Activated CD4-positive, CD25-positive, alpha-beta regulatory T cell treated with anti-CD3 and anti-CD28 coated beads, Interleukin-2, amount 50 U/mL, for 24 hours (primary cell): Measurements from ENCODE around the gene CEP112.

Experiments used
- ATAC-seq, 2 donors: fragments of 150-1000 bp; cut with Tn5 transposase; one replicate each; pipeline ENCODE4 v1.10.0; 2021; ENCODE audit warnings: mild to moderate bottlenecking in 1 of 2, moderate library complexity in 1 of 2

The CEP112 gene

DNA sequence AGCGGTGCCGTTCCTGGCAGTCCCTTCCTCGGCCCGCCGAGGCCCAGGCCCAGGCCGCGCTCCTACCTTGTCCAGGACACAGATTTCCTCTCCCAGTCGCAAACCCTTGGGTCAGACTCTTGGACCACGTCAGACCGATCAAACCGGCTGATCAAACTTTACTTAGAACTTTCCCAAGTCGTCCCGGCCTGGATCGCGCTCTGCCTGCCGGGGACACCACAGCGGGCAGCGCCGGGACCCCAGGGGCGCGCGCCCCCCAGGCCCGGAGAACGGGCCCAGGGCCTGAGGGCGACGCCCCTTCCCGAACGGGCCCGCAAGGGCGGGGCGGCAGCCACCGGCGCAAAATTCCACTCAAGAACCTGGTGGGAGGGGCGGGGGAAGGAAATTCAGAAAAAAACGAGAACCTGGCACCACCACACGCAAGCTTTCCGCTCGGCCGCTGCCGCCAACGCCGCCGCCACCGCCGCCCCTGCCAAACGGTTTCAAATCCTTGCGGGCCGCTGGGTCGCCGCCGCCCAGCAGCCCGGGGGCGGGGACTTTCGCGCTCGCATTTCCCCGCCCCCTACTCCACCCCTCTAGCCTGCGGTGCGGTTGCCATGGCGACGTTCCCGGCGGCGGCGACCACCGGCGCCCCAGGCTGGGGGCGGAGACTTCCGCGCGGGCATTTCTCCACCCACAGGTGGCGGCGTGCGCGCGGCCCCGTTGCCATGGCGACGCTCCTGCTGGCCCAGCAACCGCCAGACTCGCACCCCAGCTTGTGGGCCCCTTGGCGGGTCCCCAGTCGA is at the start of gene CEP112:
Gene CEP112 (minus strand): TSS at position 541 of the 785 bp plus-strand sequence.
- peak; percentile 73 to 83 for ATAC-seq

DNA sequence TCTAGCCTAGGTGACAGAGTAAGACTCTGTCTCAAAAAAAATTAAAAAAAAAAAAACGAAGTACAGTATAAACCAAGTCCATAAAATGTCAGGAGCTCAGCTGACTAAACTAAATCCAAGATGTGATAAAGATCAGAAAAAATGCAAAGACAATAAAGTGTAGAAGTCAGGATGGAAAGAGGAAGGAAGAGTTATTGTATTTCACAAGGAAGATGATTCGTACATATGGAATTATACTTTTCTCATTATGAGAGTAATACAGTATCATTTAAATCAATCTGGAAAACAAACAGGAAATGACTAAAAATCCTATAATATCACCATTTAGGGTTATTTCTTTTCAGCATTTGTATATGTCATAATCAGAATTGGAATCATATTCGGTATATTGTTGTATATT is 48.7 kb upstream of the CEP112 start:
- ATAC-seq: no peak

DNA sequence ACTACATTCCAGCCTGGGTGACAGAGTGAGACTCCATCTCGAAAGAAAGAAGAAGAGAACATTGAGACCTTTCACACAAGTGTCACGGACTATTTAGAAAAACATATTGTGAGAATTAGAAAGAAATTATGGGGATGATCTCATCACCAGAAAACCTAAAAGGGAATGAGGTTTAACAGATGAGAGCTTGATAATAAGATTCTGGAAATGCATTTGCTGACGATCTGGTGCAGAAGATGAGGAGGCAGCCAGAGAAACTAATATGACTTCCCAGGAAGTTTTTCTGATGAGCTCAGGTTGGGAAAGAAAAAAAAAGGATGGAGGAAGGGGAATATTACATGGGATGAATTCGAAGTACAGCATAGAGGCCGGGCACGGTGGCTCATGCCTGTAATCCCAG is 48.1 kb upstream of the CEP112 start:
- ATAC-seq: no peak

DNA sequence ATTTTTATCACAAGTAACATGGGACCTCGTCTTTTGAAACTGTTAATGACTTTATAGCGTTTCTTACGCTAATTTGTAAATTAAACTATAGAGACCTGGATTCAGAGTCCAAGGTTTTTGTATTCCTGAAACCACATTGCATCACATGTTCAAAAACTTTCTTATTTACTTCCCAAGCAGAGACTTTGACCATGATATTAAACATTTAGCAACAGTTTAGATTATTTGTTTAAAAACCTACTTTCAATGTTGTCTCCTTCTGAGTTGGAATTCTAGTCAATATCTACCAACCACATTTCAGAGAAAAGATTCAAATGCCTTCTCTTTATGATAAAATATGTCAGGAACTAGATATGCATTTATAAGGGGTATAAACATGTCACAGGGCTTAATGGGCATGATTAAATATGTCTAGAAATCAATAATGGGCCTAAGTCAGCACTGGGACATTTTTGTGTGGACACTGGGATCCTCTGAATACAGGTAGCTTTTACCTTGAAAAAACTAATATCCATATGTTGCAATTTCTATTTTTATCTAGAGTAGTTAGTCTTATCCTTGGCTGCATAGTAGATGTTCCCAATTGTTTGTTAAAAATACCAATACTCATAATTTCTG is 43.6 kb upstream of the CEP112 start:
- no peak for ATAC-seq

- no peak for ATAC-seq
Observed at GRCh38 chr17:66234611-66235010, 42.7 kb upstream of the CEP112 start.

GRCh38 chr17:66233023-66233753 is 41.3 kb upstream of the CEP112 start:
- no peak for ATAC-seq

- no peak for ATAC-seq
Observed at GRCh38 chr17:66230922-66231591, 39.1 kb upstream of the CEP112 start.

DNA sequence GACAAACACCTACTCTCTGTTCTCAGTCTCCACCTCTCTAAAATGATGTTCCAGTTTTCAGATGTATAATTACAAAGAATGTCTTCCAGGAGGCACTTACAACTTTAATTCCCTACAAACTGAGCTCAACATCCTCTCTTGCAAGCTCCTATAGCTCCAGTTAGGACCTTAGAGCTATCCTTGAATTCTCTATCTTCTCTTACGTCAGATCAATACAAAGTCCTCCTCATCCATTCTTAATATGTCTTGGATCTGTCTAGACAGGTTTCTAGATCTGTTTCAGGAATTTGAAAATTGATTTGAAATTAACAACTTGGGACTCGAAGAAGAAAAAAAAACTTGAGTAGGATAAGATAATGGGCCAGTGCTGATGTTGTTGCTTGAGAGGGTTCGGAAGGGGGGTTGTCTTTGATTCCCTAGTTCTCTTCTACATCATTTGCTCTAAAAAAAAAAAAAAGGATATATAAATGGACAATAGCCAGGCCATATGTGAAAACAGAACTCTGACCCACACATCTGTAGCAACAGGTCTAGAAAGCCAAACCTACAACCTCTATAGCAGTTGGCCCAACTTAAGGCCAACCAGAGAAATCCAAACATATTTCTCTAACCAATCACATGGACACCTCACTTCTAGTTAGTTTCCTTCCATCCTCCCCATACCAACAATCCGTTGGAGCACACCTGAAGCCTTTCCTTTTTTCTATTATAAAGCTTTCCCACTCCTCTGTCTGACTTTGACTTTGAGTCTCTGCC is 38.0 kb upstream of the CEP112 start:
- no peak for ATAC-seq

- ATAC-seq: no peak
Observed at GRCh38 chr17:66228887-66229782, 37.2 kb upstream of the CEP112 start, which contains the start of gene APOH. Gene APOH, minus strand, starts transcription at chr17:66229415. Its CDS starts 36 bp downstream, at chr17:66229379.

DNA sequence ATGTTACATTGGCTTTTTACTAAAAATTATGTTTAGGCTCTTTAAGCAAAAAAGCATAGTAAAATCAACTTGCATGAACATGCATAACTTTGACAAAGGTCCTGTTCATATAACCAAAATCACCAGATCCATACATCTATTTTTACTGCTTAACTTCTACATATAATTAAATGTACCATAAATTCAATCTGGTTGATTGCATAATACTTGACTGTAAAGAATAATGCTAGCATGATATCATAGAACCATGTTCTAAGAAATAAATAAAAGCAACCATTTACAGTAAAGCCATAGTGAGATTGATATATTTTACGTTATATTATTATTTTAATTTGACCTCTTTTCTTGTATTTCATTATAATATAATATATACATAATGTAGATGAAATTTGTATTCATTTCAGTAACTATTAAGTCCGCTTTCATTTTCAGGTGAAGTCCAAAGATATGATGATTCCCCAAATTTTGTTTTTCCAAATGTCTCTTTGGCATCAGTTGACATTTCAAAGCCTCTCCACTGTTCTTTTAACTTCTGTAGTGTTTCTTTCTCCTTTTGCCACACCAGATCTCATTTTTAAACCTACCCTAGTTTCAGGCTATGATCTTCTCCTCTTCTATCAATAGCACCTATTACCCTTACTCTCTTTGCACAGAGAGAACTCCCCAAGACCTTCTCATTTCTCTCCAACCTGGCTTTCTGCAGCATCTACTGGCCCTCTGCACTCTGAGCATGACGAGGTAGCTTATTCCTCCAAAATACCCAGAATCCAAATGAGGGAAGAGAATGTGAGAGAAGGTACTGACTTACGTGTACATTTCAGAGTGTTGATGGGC is 35.5 kb upstream of the CEP112 start:
- no peak for ATAC-seq

- ATAC-seq: no peak
Observed at GRCh38 chr17:66222798-66223350, 30.9 kb upstream of the CEP112 start.

DNA sequence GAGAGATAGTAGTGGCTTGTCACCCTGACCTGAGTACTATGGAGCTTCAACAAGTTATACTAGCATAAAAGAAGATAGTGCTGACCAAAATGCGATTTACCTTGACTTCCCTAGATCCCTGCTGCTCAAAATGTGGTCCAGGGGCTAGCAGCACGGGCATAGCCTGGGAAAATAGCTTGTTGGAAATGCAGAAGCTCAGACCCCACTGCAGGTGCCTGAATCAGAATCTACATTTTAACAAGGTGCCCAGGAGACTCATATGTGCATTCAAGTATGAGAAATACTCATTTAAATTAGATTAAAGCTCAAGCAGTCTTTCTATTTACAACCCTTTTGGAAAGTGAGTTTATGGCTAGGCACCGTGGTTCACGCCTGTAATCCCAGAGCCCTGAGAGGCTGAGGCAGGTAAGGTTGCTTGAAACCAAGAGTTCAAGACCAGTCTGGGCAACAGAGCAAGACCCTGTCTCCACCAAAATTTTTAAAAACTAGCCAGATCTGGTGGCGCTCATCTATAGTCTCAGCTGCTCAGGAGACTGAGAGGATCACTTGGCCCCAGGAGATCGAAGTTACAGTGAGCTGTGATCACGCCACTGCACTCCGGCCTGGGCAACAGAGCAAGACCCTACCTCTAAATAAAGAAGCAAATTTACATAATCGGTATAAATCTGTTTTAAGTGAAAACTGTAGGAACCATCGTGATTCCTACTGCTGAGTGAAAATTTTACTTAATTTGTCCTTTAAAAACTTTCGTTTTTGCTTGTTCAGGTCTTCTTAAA is 30.0 kb upstream of the CEP112 start:
- ATAC-seq: no peak

DNA sequence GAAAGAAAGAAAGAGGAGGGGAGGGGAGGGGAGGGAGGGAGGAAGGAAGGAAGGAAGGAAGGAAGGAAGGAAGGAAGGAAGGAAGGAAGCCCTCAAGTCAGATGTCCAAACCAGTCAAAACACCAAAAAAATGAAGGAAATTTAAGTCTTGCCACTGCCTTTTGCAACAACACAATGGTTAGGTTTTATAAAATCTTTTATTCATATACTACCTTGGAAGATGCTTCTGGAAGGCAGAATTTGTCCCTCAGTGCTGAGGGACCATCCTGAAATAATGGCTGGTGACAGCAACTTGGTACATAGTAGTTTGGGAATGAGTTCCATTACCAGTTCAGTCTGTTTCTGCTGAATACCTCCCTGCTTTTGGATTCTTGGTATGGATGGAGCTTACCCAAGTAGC is 29.4 kb upstream of the CEP112 start:
- no peak for ATAC-seq

- ATAC-seq: no peak
Observed at GRCh38 chr17:66220079-66220835, 28.3 kb upstream of the CEP112 start.

DNA sequence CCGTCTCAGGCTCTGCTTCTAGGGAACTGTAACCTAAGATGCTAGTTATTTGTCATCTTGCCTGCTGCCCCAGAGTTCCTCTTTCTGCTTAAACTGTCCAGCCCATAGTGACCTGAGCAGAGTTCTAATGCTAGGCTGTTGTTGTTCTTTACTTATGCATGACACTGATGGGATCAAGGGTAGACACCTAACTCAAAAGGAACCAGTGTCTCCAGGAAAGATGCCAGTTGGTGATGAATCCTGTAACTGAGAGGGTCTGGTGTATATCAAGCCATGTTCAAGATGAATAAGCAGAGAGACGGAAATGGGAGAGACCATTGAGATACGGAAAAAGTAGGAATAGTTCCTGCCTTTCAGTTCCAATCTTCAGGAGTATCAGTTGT is 23.6 kb upstream of the CEP112 start:
- ATAC-seq: no peak

DNA sequence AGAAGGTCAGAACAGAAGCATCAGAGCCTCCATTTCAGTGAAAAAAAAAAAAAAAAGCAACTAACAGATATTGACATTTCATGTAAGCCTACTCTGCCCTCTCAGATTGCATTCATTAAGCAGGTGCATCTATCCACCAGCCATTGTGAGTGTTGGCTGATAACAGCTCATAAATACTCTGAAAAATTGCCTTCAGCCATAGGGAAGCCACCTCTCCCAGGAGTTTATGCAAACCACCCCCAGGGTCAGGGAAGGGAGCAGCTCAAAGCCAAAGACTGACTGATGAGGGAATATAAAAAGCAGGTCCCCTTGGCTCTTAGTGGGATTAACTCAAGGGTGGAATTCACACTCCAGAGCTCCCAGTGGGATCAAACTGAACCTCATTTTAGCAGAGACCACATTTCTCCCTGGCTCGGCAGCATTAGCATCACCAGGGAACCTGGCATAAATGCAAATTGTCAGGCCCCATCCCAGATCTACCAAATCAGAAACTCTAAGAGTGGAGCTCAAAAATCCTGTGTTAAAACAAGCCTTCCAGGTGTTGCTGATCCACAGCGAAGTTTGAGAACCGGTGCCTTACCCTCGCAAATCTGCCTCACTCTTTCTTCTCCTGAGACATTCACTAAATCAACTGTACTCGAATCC is 23.1 kb upstream of the CEP112 start:
- no peak for ATAC-seq

GRCh38 chr17:66211047-66211810 is 19.3 kb upstream of the CEP112 start:
- ATAC-seq: no peak
